Epithelial cell of umbilical artery (primary cell): Measurements from ENCODE around the gene GLTPD2. TPM values are rescaled to one million over a fixed set of nuclear protein-coding genes. Genes with fewer than 3 reads are reported as not detected.

Experiments
- total RNA-seq: library from RNA; depleted of rRNA; stranded (reverse); fragments of >200 nt; gene quantifications from 2 replicates; pipeline ENCODE4 v1.2.3, GENCODE V29; 2014

Gene GLTPD2
- total RNA-seq: not detected in 2 replicates

GRCh38 chr17:4788807-4789700, at the start of gene GLTPD2:
GLTPD2 (plus strand) TSS chr17:4788964; CDS start chr17:4789012, 48 bp downstream.

DNA sequence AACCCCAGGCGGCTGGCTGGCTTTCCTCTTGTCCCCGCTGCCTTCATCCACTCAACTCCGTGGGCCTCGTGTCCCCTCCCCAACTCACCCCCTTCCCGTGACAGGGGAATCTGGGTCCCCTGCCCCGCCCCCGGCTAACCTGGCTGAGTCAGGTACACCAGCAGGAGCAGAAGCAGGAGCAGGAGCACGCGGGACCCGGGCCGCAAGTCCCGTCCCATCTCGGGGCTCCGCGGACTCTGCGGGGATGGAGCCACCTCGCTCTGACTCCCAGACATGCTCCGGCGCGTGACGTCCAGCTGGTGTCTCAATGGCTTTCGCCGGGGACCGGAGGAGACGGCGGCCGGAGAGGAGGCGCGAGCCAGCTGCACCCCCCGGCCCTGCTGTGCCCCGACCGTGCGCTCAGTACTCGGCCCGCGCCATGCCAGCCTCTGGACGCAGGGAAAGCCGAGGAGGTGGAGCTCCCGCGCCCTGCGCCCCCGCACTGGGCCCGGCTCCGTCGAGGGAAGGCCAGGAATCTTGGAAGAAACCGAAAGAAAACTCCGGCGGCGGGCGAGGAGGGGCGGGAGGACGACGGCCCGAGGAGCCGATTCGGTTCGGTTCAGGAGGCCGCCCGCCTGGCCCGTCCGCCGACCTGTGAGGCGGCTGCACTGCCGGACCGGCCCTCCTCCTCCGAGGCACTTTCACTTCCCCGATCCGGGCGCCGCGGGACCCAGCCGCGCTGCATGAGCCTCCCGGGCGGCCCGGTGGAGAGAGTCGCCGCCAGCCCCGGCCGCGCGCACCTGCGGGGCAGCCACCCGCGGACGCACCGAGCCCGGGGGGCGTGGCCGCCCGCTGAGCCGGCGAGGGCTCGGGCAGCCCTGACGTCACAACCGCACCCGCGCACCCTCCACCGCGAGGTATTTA, 49.4 kb upstream of the GLTPD2 start, which contains the start of the genes CXCL16 and ZMYND15:
CXCL16 (minus strand) TSS at position 807 of the 903 bp plus-strand sequence; CDS start at position 218, 589 bp downstream.
ZMYND15 (plus strand) TSS at position 712 of the 903 bp plus-strand sequence. CDS start 716 bp downstream, outside the sequence.

GRCh38 chr17:4771519-4772234, 17.1 kb upstream of the GLTPD2 start, which contains the start of gene TM4SF5:
TM4SF5 (plus strand) TSS chr17:4771886; CDS start chr17:4771923, 37 bp downstream.

DNA sequence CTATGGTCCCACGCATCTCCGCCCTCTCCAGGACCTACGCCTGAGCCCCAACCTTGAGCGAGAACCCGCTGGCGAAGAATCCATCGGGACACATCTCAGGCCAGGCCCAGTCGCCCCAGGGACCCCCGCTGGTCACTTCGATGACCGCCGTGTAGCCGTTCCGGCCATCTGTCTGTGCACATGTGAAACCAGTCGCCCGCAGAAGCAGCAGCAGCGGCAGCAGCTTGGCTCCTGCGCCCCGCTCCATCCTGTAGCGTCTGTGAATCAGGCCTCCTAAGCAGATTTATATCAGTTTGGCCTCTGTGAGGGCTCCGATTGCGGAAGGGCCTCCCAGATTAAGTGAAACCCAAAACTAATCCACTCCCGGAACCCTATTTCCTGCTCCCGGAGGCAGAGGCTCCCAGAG, 2.7 kb upstream of the GLTPD2 start, which contains the start of gene VMO1:
VMO1 (minus strand) TSS at position 259 of the 406 bp plus-strand sequence; CDS start at position 247, 12 bp downstream.

DNA sequence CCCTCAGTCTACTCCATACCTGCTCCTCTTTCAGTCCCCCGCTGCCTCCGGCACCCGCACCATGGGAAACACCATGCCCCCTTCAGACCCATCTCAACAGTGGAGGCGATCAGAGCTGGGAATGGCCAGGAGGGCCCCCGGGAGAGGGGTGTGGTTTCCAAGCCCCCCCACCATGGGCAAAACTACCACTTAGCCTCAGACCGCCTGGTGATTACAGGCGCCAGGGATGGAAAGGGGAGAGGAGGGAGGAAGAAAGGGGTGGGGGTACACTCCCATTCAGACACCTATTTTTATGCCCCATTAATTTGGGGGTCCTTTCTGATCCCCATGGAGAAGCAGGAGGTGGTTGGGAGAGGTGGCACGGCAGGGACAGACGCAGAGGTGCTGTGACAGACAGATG, 13.5 kb downstream of the GLTPD2 start, which contains the start of gene C17orf114:
C17orf114 (minus strand) TSS at position 101 of the 400 bp plus-strand sequence.

DNA sequence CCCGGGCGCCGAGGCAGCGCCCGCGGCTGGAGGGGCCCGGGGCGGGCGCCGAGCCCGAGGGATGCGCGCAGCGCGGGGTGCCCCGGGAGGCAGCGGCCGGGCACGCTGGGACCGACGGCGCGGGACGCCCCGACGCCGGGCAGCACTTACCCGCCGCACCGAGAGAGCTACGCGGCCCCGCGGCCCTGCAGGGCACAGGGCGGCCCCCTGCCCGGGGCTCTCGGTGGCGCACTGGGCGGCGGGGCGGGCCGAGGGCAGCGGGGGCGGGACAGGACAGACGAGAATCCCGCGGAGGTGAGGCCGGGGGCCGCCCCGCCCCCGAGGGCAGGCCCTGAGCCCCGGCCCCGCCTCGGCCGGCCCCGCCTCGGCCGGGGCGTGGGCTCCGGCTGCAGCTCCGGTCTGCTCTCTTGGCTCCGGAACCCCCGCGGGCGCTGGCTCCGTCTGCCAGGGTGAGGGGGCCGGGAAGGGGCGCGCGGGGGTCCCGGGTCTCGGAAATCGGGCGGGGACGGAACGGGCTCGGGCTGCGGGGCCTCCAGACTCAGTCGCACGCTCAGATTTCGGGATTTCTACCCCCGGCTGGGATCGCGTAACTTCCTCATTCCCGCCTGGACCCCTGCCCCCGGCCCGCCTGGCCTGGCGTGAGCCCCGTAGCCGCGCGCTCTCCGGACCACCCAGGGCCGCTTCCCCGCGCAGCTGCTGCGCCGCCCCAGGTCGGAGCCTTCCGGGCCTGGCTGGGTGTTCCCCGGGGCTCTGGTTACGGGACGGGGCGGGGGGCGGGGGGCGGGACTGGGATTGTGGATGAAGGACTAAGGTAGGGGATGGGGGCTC, 18.2 kb downstream of the GLTPD2 start, which contains the start of gene PLD2:
PLD2 (plus strand) TSS at position 376 of the 828 bp plus-strand sequence. CDS start 621 bp downstream, outside the sequence.

DNA sequence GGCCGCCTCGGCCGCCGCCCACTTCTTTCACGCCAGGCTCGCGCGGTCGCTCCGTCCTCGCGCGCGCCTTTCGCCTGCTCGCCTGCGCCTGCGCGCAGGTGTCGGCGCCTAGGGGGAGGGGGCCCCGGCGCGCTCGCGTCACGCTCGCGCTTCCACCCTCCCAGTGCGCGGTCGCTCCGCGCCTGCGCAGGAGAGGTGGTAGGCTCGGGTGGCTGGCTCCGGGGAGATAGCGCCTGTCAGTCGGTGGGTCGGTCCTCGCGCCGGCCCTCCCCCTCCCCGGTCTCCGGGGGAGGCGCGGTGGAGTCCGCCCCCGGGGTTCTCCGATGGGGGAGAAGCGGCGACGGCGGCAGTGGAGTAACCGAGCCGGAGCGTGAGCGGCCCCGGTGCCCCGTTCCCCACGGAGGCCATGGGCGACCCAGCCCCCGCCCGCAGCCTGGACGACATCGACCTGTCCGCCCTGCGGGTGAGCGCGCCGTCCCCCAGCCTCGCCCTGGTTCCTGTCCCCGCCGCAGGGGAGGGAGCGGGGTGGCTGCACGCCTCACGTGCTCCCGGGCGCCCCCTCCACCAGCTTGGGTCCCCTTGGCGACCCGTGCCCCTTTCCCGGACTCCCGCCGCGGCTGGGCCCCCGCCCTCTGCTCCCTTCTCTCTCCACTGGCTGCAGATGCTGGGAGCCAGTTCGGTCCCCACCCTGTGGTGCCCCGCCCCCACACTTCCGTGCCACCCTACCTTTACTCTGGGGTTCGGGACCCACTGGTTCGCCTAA, 44.6 kb downstream of the GLTPD2 start, which contains the start of gene MINK1:
MINK1 (plus strand) TSS at position 163 of the 763 bp plus-strand sequence; CDS start at position 407, 244 bp downstream.

Other genes with a start within 250 kb of the GLTPD2 start
- gene MYBBP1A, start 233.6 kb upstream of the GLTPD2 start, total RNA-seq: 49.4 and 62.0 TPM in 2 replicates
- gene GGT6, start 228.4 kb upstream of the GLTPD2 start, total RNA-seq: not detected in 2 replicates
- gene SMTNL2, start 204.4 kb upstream of the GLTPD2 start, total RNA-seq: not detected in 2 replicates
- gene ALOX15, start 147.3 kb upstream of the GLTPD2 start, total RNA-seq: not detected in 2 replicates
- gene PELP1, start 84.8 kb upstream of the GLTPD2 start, total RNA-seq: 30.2 and 32.7 TPM in 2 replicates
- gene ARRB2, start 78.3 kb upstream of the GLTPD2 start, total RNA-seq: 4.2 and 5.8 TPM in 2 replicates
- 8.8 and 13.6 TPM in 2 replicates for gene MED11, start 57.5 kb upstream of the GLTPD2 start, total RNA-seq
- gene ZMYND15, start 49.1 kb upstream of the GLTPD2 start, total RNA-seq: not detected in 2 replicates
- 0.32 and 1.1 TPM in 2 replicates for gene CXCL16, start 49.0 kb upstream of the GLTPD2 start, total RNA-seq
- not detected in 2 replicates for gene TM4SF5, start 17.1 kb upstream of the GLTPD2 start, total RNA-seq
- gene VMO1, start 2.6 kb upstream of the GLTPD2 start, total RNA-seq: 0.65 and 1.7 TPM in 2 replicates
- gene PSMB6, start 7.2 kb downstream of the GLTPD2 start, total RNA-seq: 203 and 253 TPM in 2 replicates
- gene PLD2, start 18.2 kb downstream of the GLTPD2 start, total RNA-seq: 12.0 and 18.8 TPM in 2 replicates
- 19.1 and 24.0 TPM in 2 replicates for gene MINK1, start 44.4 kb downstream of the GLTPD2 start, total RNA-seq
- 0.61 and 1.3 TPM in 2 replicates for gene C17orf107, start 110.6 kb downstream of the GLTPD2 start, total RNA-seq
- 0.30 and 0.97 TPM in 2 replicates for gene CHRNE, start 114.1 kb downstream of the GLTPD2 start, total RNA-seq
- not detected in 2 replicates for gene GP1BA, start 143.3 kb downstream of the GLTPD2 start, total RNA-seq
- gene SLC25A11, start 151.1 kb downstream of the GLTPD2 start, total RNA-seq: 56.8 and 59.4 TPM in 2 replicates
- 11.0 and 11.2 TPM in 2 replicates for gene RNF167, start 151.3 kb downstream of the GLTPD2 start, total RNA-seq
- 292 and 379 TPM in 2 replicates for gene PFN1, start 159.6 kb downstream of the GLTPD2 start, total RNA-seq
- 1.3 and 2.3 TPM in 2 replicates for gene ENO3, start 162.2 kb downstream of the GLTPD2 start, total RNA-seq
- gene SPAG7, start 178.9 kb downstream of the GLTPD2 start, total RNA-seq: 55.2 and 56.5 TPM in 2 replicates
- 3.2 and 8.1 TPM in 2 replicates for gene CAMTA2, start 198.7 kb downstream of the GLTPD2 start, total RNA-seq
- not detected in 2 replicates for gene INCA1, start 208.6 kb downstream of the GLTPD2 start, total RNA-seq
- 44.4 and 60.1 TPM in 2 replicates for gene KIF1C, start 209.0 kb downstream of the GLTPD2 start, total RNA-seq
- under 0.01 TPM in 1 of 2 replicates, not detected in the other for gene SLC52A1, start 246.5 kb downstream of the GLTPD2 start, total RNA-seq